Measurements from ENCODE around the gene HSP90AB1. TPM values are rescaled to one million over a fixed set of nuclear protein-coding genes. Genes with fewer than 3 reads are reported as not detected.

HSP90AB1 gene
- total and polyA plus RNA-seq, 9 of the 15 experiments (the other 6 are each of a cell fraction or from before 2014, with no cell fraction given), result 1,780 to 3,358 (median 2,262) TPM

DNA sequence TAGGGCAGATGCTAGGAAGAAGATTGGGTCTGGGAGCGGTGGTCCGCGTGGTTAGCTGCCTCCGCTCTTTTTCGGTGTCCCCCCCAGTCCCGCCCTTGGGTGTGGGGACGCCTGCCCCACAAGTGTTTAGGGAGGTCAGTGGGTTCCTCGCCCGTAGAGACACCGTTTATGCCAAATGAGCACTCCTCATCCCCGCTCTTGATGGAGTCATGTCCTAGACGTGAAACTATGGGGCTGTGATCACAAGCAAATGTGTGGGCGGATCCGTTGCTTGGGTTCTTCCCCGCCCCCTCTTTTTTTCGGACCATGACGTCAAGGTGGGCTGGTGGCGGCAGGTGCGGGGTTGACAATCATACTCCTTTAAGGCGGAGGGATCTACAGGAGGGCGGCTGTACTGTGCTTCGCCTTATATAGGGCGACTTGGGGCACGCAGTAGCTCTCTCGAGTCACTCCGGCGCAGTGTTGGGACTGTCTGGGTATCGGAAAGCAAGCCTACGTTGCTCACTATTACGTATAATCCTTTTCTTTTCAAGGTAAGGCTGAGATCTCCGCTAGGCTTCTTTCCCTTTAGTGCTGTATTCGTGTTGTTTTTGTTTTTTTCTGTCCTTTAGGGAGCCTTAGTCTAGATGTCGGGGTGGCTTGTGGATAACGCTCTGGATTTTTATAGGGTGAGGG, at the start of gene HSP90AB1 (continued):
- TF ChIP-seq, protein P1, sequence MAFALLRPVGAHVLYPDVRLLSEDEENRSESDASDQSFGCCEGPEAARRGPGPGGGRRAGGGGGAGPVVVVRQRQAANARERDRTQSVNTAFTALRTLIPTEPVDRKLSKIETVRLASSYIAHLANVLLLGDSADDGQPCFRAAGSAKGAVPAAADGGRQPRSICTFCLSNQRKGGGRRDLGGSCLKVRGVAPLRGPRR (CRISPR knock-in tag; IDR thresholded peaks at IDR 0.05), result no peak
- TF ChIP-seq, protein P2, sequence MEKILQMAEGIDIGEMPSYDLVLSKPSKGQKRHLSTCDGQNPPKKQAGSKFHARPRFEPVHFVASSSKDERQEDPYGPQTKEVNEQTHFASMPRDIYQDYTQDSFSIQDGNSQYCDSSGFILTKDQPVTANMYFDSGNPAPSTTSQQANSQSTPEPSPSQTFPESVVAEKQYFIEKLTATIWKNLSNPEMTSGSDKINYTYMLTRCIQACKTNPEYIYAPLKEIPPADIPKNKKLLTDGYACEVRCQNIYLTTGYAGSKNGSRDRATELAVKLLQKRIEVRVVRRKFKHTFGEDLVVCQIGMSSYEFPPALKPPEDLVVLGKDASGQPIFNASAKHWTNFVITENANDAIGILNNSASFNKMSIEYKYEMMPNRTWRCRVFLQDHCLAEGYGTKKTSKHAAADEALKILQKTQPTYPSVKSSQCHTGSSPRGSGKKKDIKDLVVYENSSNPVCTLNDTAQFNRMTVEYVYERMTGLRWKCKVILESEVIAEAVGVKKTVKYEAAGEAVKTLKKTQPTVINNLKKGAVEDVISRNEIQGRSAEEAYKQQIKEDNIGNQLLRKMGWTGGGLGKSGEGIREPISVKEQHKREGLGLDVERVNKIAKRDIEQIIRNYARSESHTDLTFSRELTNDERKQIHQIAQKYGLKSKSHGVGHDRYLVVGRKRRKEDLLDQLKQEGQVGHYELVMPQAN (IDR thresholded peaks at IDR 0.05; ENCODE audit: borderline replicate concordance), result no peak; the same call in 1 of the 2 replicates
- TF ChIP-seq PHB2 (IDR thresholded peaks at IDR 0.05; ENCODE audit: low read depth) (peak; percentile 75), RBM25 (IDR thresholded peaks at IDR 0.05; ENCODE audit: low read depth, low read length, severe bottlenecking) (peak; percentile 7), RBFOX2 (IDR thresholded peaks at IDR 0.05; ENCODE audit: low read depth, low read length) (no peak), RFX5 (IDR thresholded peaks at IDR 0.05; ENCODE audit: low read depth, low read length) (no peak), GTF2F1 (IDR thresholded peaks at IDR 0.05; ENCODE audit: low read depth, low read length) (peak; percentile 98), GABPB2 (CRISPR knock-in tag; conservative IDR thresholded peaks at IDR 0.05) (no peak), SNRNP70 (optimal IDR thresholded peaks at IDR 0.05; ENCODE audit: low read depth, low read length) (no peak)
- TF ChIP-seq, protein P3, sequence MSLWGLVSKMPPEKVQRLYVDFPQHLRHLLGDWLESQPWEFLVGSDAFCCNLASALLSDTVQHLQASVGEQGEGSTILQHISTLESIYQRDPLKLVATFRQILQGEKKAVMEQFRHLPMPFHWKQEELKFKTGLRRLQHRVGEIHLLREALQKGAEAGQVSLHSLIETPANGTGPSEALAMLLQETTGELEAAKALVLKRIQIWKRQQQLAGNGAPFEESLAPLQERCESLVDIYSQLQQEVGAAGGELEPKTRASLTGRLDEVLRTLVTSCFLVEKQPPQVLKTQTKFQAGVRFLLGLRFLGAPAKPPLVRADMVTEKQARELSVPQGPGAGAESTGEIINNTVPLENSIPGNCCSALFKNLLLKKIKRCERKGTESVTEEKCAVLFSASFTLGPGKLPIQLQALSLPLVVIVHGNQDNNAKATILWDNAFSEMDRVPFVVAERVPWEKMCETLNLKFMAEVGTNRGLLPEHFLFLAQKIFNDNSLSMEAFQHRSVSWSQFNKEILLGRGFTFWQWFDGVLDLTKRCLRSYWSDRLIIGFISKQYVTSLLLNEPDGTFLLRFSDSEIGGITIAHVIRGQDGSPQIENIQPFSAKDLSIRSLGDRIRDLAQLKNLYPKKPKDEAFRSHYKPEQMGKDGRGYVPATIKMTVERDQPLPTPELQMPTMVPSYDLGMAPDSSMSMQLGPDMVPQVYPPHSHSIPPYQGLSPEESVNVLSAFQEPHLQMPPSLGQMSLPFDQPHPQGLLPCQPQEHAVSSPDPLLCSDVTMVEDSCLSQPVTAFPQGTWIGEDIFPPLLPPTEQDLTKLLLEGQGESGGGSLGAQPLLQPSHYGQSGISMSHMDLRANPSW (CRISPR knock-in tag; IDR thresholded peaks at IDR 0.05), result no peak; the same call in 1 of the 2 replicates
- TF ChIP-seq, protein P4, sequence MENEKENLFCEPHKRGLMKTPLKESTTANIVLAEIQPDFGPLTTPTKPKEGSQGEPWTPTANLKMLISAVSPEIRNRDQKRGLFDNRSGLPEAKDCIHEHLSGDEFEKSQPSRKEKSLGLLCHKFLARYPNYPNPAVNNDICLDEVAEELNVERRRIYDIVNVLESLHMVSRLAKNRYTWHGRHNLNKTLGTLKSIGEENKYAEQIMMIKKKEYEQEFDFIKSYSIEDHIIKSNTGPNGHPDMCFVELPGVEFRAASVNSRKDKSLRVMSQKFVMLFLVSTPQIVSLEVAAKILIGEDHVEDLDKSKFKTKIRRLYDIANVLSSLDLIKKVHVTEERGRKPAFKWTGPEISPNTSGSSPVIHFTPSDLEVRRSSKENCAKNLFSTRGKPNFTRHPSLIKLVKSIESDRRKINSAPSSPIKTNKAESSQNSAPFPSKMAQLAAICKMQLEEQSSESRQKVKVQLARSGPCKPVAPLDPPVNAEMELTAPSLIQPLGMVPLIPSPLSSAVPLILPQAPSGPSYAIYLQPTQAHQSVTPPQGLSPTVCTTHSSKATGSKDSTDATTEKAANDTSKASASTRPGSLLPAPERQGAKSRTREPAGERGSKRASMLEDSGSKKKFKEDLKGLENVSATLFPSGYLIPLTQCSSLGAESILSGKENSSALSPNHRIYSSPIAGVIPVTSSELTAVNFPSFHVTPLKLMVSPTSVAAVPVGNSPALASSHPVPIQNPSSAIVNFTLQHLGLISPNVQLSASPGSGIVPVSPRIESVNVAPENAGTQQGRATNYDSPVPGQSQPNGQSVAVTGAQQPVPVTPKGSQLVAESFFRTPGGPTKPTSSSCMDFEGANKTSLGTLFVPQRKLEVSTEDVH (IDR thresholded peaks at IDR 0.05; ENCODE audit: low read depth, partially characterized antibody), result no peak
- TF ChIP-seq, protein P5, sequence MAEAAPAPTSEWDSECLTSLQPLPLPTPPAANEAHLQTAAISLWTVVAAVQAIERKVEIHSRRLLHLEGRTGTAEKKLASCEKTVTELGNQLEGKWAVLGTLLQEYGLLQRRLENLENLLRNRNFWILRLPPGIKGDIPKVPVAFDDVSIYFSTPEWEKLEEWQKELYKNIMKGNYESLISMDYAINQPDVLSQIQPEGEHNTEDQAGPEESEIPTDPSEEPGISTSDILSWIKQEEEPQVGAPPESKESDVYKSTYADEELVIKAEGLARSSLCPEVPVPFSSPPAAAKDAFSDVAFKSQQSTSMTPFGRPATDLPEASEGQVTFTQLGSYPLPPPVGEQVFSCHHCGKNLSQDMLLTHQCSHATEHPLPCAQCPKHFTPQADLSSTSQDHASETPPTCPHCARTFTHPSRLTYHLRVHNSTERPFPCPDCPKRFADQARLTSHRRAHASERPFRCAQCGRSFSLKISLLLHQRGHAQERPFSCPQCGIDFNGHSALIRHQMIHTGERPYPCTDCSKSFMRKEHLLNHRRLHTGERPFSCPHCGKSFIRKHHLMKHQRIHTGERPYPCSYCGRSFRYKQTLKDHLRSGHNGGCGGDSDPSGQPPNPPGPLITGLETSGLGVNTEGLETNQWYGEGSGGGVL (CRISPR knock-in tag; IDR thresholded peaks at IDR 0.05), result no peak
- TF ChIP-seq, protein P6, sequence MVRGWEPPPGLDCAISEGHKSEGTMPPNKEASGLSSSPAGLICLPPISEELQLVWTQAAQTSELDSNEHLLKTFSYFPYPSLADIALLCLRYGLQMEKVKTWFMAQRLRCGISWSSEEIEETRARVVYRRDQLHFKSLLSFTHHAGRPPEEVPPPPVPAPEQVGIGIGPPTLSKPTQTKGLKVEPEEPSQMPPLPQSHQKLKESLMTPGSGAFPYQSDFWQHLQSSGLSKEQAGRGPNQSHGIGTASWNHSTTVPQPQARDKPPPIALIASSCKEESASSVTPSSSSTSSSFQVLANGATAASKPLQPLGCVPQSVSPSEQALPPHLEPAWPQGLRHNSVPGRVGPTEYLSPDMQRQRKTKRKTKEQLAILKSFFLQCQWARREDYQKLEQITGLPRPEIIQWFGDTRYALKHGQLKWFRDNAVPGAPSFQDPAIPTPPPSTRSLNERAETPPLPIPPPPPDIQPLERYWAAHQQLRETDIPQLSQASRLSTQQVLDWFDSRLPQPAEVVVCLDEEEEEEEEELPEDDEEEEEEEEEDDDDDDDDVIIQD (CRISPR knock-in tag; IDR thresholded peaks at IDR 0.05), result no peak
- TF ChIP-seq, protein P7, sequence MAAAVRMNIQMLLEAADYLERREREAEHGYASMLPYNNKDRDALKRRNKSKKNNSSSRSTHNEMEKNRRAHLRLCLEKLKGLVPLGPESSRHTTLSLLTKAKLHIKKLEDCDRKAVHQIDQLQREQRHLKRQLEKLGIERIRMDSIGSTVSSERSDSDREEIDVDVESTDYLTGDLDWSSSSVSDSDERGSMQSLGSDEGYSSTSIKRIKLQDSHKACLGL (CRISPR knock-in tag; IDR thresholded peaks at IDR 0.05; ENCODE audit: borderline replicate concordance, poor library complexity, severe bottlenecking), result no peak

All from K562 (cell line).